WTC11 (cell line): ENCODE data around the gene KIAA1958. TPM values are rescaled to one million over a fixed set of nuclear protein-coding genes. Genes with fewer than 3 reads are reported as not detected.

Experiments used
- ATAC-seq: fragments of 200-7000 bp; cut with Tn5 transposase; 2 replicates; pipeline ENCODE4 v1.10.0; 2021; ENCODE audit warnings: mild to moderate bottlenecking, moderate library complexity
- CTCF ChIA-PET: fragments of 300-600 bp; sonication (Branson Sonifier 250); formaldehyde crosslinking; loops from one replicate; lab custom pipeline; 2021; ENCODE audit warnings: antibody characterized with exemption; lab: Charles Lee
- POLR2A ChIA-PET: fragments of 350-600 bp; sonication (Branson Sonifier 250); formaldehyde crosslinking; loops from one replicate; lab custom pipeline; 2021; ENCODE audit warnings: antibody characterized with exemption; lab: Charles Lee
- DNase-seq: peaks from one replicate; pipeline ENCODE4 v3.0.0; 2021; ENCODE audit warnings: low spot score
- H3K27ac Mint-ChIP-seq: 2 replicates; pipeline ENCODE4 v1.8.0; 2021; ENCODE audit warnings: mixed read lengths
- H3K27me3 Mint-ChIP-seq: 2 replicates; pipeline ENCODE4 v1.8.0; 2021; ENCODE audit warnings: low read depth, mild to moderate bottlenecking, moderate library complexity, mixed read lengths
- H3K36me3 Mint-ChIP-seq: 2 replicates; pipeline ENCODE4 v1.8.0; 2021; ENCODE audit warnings: mixed read lengths
- H3K4me1 Mint-ChIP-seq: 2 replicates; pipeline ENCODE4 v1.8.0; 2022; ENCODE audit warnings: mixed read lengths
- H3K4me3 Mint-ChIP-seq: 2 replicates; pipeline ENCODE4 v1.8.0; 2021; ENCODE audit warnings: mild to moderate bottlenecking, moderate library complexity, mixed read lengths
- H3K9me3 Mint-ChIP-seq: 2 replicates; pipeline ENCODE4 v1.8.0; 2021; ENCODE audit warnings: mixed read lengths
- CREB1 ChIP-seq: sonication (generic); formaldehyde crosslinking; IDR thresholded peaks from 2 replicates; pipeline ENCODE4 v1.8.0; 2023; ENCODE audit warnings: mild to moderate bottlenecking, missing genetic modification reagents
- CREM ChIP-seq: sonication (generic); formaldehyde crosslinking; IDR thresholded peaks from 2 replicates; pipeline ENCODE4 v1.8.1; 2022; ENCODE audit warnings: mild to moderate bottlenecking, missing genetic modification reagents, moderate library complexity
- ESRRA ChIP-seq: sonication (generic); formaldehyde crosslinking; IDR thresholded peaks from 2 replicates; pipeline ENCODE4 v1.8.1; 2022; ENCODE audit warnings: mild to moderate bottlenecking, missing genetic modification reagents, borderline replicate concordance
- FOXJ3 ChIP-seq: sonication (generic); formaldehyde crosslinking; IDR thresholded peaks from 2 replicates; pipeline ENCODE4 v1.9.0; 2021; ENCODE audit warnings: missing genetic modification reagents, mild to moderate bottlenecking, borderline replicate concordance
- JAZF1 ChIP-seq: fragments of 250-450 bp; sonication (Bioruptor Pico); IDR thresholded peaks from 2 replicates; pipeline ENCODE4 v1.9.0; 2021; ENCODE audit warnings: moderate library complexity, mild to moderate bottlenecking, inconsistent platforms
- JUN ChIP-seq: sonication (generic); formaldehyde crosslinking; IDR thresholded peaks from 2 replicates; pipeline ENCODE4 v1.8.0; 2023; ENCODE audit warnings: mild to moderate bottlenecking, missing genetic modification reagents
- NFYB ChIP-seq: sonication (generic); formaldehyde crosslinking; conservative IDR thresholded peaks from 2 replicates; pipeline ENCODE4 v1.8.0; 2022; ENCODE audit warnings: low read depth, missing genetic modification reagents
- PRRX2 ChIP-seq: fragments of 250-450 bp; sonication (Bioruptor Pico); IDR thresholded peaks from 2 replicates; pipeline ENCODE4 v1.8.0; 2021; ENCODE audit warnings: mild to moderate bottlenecking
- SMAD3 ChIP-seq: sonication (generic); formaldehyde crosslinking; IDR thresholded peaks from 2 replicates; pipeline ENCODE4 v1.8.0; 2022; ENCODE audit warnings: missing genetic modification reagents, mild to moderate bottlenecking, borderline replicate concordance
- TEAD1 ChIP-seq: sonication (generic); formaldehyde crosslinking; IDR thresholded peaks from 2 replicates; pipeline ENCODE4 v1.8.0; 2022; ENCODE audit warnings: mild to moderate bottlenecking, missing genetic modification reagents
- ZBTB21 ChIP-seq: sonication (generic); formaldehyde crosslinking; IDR thresholded peaks from 2 replicates; pipeline ENCODE4 v1.8.1; 2023; ENCODE audit warnings: mild to moderate bottlenecking, missing genetic modification reagents, borderline replicate concordance
- ZNF416 ChIP-seq: fragments of 250-450 bp; sonication (Bioruptor Pico); IDR thresholded peaks from 2 replicates; pipeline ENCODE4 v1.9.0; 2021; ENCODE audit warnings: mild to moderate bottlenecking, inconsistent platforms
- total RNA-seq: library from RNA; stranded (reverse); gene quantifications from 3 replicates; pipeline ENCODE4 v1.2.3, GENCODE V29; 2021
- TF ChIP-seq, protein P1 (sequence below): sonication (generic); formaldehyde crosslinking; IDR thresholded peaks from 2 replicates; pipeline ENCODE4 v1.8.1; 2023; ENCODE audit warnings: mild to moderate bottlenecking, missing genetic modification reagents, moderate library complexity
- TF ChIP-seq, protein P2 (sequence below): sonication (generic); formaldehyde crosslinking; IDR thresholded peaks from 2 replicates; pipeline ENCODE4 v1.8.1; 2022; ENCODE audit warnings: mild to moderate bottlenecking, moderate library complexity, missing genetic modification reagents
- TF ChIP-seq, protein P3 (sequence below): sonication (generic); formaldehyde crosslinking; IDR thresholded peaks from 2 replicates; pipeline ENCODE4 v1.8.0; 2022; ENCODE audit warnings: mild to moderate bottlenecking, missing genetic modification reagents
- TF ChIP-seq, protein P4 (sequence below): fragments of 200-600 bp; IDR thresholded peaks from 2 replicates; pipeline ENCODE4 v1.8.0; 2022; ENCODE audit warnings: antibody characterized with exemption
- TF ChIP-seq, protein P5 (sequence below): sonication (generic); formaldehyde crosslinking; IDR thresholded peaks from 2 replicates; pipeline ENCODE4 v1.8.0; 2022; ENCODE audit warnings: mild to moderate bottlenecking, missing genetic modification reagents
- TF ChIP-seq, protein P6 (sequence below): sonication (generic); formaldehyde crosslinking; conservative IDR thresholded peaks from 2 replicates; pipeline ENCODE4 v1.8.1; 2022; ENCODE audit warnings: mild to moderate bottlenecking, missing genetic modification reagents
- TF ChIP-seq, protein P7 (sequence below): sonication (generic); formaldehyde crosslinking; IDR thresholded peaks from 2 replicates; pipeline ENCODE4 v1.8.1; 2023; ENCODE audit warnings: mild to moderate bottlenecking, missing genetic modification reagents, borderline replicate concordance

KIAA1958 gene
- total RNA-seq, 1 experiment from 2014 or later, result 41.0 TPM

DNA sequence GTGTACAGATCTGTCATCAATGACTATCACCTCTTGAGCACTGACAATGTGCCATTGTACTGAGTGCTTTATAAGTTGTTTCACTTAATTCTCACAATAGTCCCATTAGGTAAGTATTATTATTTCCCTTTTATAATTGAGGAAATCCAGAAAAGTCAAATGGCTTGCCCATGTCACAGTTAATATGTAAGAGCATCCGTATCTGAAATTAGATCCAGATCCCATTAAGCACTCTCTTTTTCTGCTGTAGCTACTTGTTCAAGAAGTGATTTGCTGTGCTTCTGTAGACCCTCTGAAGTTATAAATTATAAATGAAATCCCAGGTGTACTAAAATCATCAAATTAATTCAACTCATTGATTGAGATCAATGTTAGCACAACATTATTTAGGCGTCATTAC lies 136.6 kb downstream of the KIAA1958 start:
- no peak for ATAC-seq
- no peak overlapping the region for H3K4me3 Mint-ChIP-seq

More for the DNA sequence above, 136.6 kb downstream of the KIAA1958 start:
- H3K9me3 Mint-ChIP-seq, result no peaks in the 10 kb centered on the region
- H3K36me3 Mint-ChIP-seq, result no peaks in the 10 kb centered on the region
- no peak for DNase-seq
- H3K27ac Mint-ChIP-seq, result peak overlapping the region; percentile 10; the same call in 1 of the 2 replicates
- H3K4me1 Mint-ChIP-seq, result peaks cover 23% of the 10 kb centered on the region
- TF ChIP-seq ZNF416 (CRISPR knock-in tag) (no peak), JAZF1 (CRISPR knock-in tag) (no peak), PRRX2 (no peak), TEAD1 (CRISPR knock-in tag) (no peak), SMAD3 (CRISPR knock-in tag) (no peak), FOXJ3 (no peak), CREB1 (CRISPR knock-in tag) (no peak), JUN (CRISPR knock-in tag) (no peak), CREM (no peak), NFYB (no peak), ZBTB21 (CRISPR knock-in tag) (no peak), ESRRA (CRISPR knock-in tag) (no peak)
- TF ChIP-seq, protein P1, sequence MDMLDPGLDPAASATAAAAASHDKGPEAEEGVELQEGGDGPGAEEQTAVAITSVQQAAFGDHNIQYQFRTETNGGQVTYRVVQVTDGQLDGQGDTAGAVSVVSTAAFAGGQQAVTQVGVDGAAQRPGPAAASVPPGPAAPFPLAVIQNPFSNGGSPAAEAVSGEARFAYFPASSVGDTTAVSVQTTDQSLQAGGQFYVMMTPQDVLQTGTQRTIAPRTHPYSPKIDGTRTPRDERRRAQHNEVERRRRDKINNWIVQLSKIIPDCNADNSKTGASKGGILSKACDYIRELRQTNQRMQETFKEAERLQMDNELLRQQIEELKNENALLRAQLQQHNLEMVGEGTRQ, result no peak
- TF ChIP-seq, protein P2, sequence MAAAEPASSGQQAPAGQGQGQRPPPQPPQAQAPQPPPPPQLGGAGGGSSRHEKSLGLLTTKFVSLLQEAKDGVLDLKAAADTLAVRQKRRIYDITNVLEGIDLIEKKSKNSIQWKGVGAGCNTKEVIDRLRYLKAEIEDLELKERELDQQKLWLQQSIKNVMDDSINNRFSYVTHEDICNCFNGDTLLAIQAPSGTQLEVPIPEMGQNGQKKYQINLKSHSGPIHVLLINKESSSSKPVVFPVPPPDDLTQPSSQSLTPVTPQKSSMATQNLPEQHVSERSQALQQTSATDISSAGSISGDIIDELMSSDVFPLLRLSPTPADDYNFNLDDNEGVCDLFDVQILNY, result no peak
- TF ChIP-seq, protein P3, sequence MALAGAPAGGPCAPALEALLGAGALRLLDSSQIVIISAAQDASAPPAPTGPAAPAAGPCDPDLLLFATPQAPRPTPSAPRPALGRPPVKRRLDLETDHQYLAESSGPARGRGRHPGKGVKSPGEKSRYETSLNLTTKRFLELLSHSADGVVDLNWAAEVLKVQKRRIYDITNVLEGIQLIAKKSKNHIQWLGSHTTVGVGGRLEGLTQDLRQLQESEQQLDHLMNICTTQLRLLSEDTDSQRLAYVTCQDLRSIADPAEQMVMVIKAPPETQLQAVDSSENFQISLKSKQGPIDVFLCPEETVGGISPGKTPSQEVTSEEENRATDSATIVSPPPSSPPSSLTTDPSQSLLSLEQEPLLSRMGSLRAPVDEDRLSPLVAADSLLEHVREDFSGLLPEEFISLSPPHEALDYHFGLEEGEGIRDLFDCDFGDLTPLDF (CRISPR knock-in tag), result no peak
- TF ChIP-seq, protein P4, sequence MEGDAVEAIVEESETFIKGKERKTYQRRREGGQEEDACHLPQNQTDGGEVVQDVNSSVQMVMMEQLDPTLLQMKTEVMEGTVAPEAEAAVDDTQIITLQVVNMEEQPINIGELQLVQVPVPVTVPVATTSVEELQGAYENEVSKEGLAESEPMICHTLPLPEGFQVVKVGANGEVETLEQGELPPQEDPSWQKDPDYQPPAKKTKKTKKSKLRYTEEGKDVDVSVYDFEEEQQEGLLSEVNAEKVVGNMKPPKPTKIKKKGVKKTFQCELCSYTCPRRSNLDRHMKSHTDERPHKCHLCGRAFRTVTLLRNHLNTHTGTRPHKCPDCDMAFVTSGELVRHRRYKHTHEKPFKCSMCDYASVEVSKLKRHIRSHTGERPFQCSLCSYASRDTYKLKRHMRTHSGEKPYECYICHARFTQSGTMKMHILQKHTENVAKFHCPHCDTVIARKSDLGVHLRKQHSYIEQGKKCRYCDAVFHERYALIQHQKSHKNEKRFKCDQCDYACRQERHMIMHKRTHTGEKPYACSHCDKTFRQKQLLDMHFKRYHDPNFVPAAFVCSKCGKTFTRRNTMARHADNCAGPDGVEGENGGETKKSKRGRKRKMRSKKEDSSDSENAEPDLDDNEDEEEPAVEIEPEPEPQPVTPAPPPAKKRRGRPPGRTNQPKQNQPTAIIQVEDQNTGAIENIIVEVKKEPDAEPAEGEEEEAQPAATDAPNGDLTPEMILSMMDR, result no peak
- TF ChIP-seq, protein P5, sequence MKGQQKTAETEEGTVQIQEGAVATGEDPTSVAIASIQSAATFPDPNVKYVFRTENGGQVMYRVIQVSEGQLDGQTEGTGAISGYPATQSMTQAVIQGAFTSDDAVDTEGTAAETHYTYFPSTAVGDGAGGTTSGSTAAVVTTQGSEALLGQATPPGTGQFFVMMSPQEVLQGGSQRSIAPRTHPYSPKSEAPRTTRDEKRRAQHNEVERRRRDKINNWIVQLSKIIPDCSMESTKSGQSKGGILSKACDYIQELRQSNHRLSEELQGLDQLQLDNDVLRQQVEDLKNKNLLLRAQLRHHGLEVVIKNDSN, result no peak
- TF ChIP-seq, protein P6, sequence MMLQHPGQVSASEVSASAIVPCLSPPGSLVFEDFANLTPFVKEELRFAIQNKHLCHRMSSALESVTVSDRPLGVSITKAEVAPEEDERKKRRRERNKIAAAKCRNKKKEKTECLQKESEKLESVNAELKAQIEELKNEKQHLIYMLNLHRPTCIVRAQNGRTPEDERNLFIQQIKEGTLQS (CRISPR knock-in tag), result no peak
- TF ChIP-seq, protein P7, sequence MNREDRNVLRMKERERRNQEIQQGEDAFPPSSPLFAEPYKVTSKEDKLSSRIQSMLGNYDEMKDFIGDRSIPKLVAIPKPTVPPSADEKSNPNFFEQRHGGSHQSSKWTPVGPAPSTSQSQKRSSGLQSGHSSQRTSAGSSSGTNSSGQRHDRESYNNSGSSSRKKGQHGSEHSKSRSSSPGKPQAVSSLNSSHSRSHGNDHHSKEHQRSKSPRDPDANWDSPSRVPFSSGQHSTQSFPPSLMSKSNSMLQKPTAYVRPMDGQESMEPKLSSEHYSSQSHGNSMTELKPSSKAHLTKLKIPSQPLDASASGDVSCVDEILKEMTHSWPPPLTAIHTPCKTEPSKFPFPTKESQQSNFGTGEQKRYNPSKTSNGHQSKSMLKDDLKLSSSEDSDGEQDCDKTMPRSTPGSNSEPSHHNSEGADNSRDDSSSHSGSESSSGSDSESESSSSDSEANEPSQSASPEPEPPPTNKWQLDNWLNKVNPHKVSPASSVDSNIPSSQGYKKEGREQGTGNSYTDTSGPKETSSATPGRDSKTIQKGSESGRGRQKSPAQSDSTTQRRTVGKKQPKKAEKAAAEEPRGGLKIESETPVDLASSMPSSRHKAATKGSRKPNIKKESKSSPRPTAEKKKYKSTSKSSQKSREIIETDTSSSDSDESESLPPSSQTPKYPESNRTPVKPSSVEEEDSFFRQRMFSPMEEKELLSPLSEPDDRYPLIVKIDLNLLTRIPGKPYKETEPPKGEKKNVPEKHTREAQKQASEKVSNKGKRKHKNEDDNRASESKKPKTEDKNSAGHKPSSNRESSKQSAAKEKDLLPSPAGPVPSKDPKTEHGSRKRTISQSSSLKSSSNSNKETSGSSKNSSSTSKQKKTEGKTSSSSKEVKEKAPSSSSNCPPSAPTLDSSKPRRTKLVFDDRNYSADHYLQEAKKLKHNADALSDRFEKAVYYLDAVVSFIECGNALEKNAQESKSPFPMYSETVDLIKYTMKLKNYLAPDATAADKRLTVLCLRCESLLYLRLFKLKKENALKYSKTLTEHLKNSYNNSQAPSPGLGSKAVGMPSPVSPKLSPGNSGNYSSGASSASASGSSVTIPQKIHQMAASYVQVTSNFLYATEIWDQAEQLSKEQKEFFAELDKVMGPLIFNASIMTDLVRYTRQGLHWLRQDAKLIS (CRISPR knock-in tag), result no peak
- POLR2A ChIA-PET, result no interaction called here
- H3K27me3 Mint-ChIP-seq, result no peaks in the 10 kb centered on the region
- CTCF ChIA-PET, result no interaction called here
